Lower leg skin (tissue), 4 donors: ENCODE measurements around the gene C16orf92. TPM values are rescaled to one million over a fixed set of nuclear protein-coding genes. Genes with fewer than 3 reads are reported as not detected.

Experiments used
- DNase-seq, 2 donors: peaks; one replicate each; pipeline ENCODE4 v3.0.0-alpha.2; 2019; ENCODE audit warnings: low spot score in 2 of 2
- H3K4me3 ChIP-seq: fragments of 200-600 bp; sonication (generic); 2 replicates; pipeline ENCODE4 v1.5.1; 2017; ENCODE audit warnings: mild to moderate bottlenecking, low read depth; ENCODE audit not compliant: poor library complexity, severe bottlenecking
- POLR2A ChIP-seq, 2 donors: fragments of 450-650 bp; IDR thresholded peaks; one replicate each; pipeline ENCODE4 v1.6.1; 2016 to 2017; ENCODE audit warnings: antibody characterized with exemption in 2 of 2, mild to moderate bottlenecking in 1 of 2, moderate library complexity in 1 of 2
- WGBS, 2 donors: methylation state at CpG; one replicate each; pipeline ENCODE4 v1.1.5; 2018; 5-methylcytosine and 5-hydroxymethylcytosine counted together
- intact Hi-C: fragments of 100-400 bp; cut with DNase I; formaldehyde crosslinking; loops from one replicate; pipeline ENCODE4 v1.15.0; 2023; ENCODE audit warnings: low total_unique reads
- total RNA-seq, 4 donors: library from RNA; depleted of rRNA; stranded (reverse); fragments of >200 nt; gene quantifications; one replicate each; pipeline ENCODE4 v1.1.0, GENCODE V29; 2016
- TF ChIP-seq, protein P1 (sequence below), 3 donors: fragments of 450-650 bp; IDR thresholded peaks; one replicate each; pipeline ENCODE4 v1.5.1; 2016; ENCODE audit warnings: antibody characterized with exemption in 3 of 3, mild to moderate bottlenecking in 3 of 3, moderate library complexity in 2 of 3

The C16orf92 gene, protein sequence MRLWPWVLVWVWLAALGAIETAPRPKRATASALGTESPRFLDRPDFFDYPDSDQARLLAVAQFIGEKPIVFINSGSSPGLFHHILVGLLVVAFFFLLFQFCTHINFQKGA
- total RNA-seq, result not detected

DNA sequence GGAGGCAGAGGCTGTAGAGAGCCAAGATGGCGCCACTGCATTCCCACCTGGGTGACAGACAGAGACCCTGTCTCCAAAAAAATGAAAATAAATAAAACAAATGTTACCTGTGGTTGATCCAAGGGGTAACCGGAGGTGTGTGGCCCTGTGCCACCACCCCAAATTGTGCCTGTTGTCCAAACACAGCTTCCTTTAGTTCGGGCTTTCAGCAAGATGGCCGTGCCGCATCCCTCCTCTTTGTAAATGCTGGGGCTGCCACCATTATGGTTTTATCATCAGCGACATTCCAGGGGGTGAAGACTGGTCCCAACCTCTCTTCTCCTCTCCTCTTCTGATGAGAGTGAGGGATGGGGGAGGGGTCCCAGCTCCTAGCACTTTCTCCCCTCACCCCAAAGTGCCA is at the start of gene C16orf92:
Gene C16orf92, plus strand, starts transcription at position 312 of the 400 bp plus-strand sequence. CDS start 143 bp downstream, outside the sequence.
- 81 to 85% methylated on average over 6 of the region's 6 CpGs for WGBS, 2 donors
- intact Hi-C loops, result no loop called here
- DNase-seq, result no peak
- H3K4me3 ChIP-seq, result no peak within 1 kb of the TSS
- TF ChIP-seq, protein P1, sequence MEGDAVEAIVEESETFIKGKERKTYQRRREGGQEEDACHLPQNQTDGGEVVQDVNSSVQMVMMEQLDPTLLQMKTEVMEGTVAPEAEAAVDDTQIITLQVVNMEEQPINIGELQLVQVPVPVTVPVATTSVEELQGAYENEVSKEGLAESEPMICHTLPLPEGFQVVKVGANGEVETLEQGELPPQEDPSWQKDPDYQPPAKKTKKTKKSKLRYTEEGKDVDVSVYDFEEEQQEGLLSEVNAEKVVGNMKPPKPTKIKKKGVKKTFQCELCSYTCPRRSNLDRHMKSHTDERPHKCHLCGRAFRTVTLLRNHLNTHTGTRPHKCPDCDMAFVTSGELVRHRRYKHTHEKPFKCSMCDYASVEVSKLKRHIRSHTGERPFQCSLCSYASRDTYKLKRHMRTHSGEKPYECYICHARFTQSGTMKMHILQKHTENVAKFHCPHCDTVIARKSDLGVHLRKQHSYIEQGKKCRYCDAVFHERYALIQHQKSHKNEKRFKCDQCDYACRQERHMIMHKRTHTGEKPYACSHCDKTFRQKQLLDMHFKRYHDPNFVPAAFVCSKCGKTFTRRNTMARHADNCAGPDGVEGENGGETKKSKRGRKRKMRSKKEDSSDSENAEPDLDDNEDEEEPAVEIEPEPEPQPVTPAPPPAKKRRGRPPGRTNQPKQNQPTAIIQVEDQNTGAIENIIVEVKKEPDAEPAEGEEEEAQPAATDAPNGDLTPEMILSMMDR (IDR thresholded peaks at IDR 0.05), result no peak
- TF ChIP-seq POLR2A (IDR thresholded peaks at IDR 0.05), result no peak

DNA sequence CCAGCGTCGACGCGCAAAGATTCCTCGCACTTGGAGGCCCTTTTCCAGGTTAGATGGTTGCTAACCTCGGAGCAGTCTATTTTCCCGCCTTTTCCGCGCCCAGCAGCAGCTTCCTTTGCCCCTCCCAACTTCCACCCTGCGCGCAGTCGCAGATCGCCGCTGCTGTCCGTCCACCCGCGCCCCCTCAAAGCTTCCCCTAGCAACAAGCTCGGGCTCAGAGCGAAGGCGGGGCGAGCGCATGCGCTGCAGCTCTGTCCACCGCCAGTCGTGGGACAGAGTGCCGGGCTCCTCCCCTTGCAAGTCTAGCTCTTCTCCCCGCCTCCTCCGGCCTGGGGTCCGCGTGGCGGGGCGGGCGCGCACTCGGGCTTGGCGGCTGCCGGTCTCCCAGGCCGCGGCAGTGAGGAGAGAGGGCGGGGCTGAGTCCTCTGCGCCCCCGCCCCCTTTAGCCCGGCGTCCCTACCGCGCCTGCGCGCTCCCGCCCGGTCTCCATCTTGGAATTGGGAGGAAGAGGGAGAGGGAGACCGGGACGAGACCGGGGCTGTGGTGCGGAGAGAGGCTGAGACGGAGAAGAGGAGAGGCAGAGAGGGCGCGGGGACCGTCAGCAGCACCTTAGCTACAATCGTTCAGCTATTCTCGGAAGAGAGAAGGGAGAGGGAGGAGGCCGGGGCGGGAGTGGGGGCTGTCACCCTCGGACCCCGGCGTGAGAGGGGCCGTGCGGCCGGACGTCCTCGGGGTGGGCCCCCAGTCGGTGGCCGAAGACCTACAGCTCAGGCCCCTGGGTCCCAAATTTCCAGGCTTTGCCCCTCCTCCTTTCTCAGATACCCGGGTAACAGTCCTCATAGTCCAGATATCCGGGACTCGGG is 49.4 kb upstream of the C16orf92 start, which contains the start of gene TAOK2:
Gene TAOK2, plus strand, starts transcription at position 485 of the 863 bp plus-strand sequence. CDS start 3,905 bp downstream, outside the sequence.
- H3K4me3 ChIP-seq, result peak within 1 kb of the TSS; percentile 59
- 4% methylated on average over 56 to 62 of the region's 75 CpGs for WGBS, 2 donors
- DNase-seq, result peak; percentile 96 to 99
- intact Hi-C loops, result no loop called here
- TF ChIP-seq, protein P1 (IDR thresholded peaks at IDR 0.05), result peak in 1 of 3 donors; percentile 24
- no peak for TF ChIP-seq POLR2A (IDR thresholded peaks at IDR 0.05)

DNA sequence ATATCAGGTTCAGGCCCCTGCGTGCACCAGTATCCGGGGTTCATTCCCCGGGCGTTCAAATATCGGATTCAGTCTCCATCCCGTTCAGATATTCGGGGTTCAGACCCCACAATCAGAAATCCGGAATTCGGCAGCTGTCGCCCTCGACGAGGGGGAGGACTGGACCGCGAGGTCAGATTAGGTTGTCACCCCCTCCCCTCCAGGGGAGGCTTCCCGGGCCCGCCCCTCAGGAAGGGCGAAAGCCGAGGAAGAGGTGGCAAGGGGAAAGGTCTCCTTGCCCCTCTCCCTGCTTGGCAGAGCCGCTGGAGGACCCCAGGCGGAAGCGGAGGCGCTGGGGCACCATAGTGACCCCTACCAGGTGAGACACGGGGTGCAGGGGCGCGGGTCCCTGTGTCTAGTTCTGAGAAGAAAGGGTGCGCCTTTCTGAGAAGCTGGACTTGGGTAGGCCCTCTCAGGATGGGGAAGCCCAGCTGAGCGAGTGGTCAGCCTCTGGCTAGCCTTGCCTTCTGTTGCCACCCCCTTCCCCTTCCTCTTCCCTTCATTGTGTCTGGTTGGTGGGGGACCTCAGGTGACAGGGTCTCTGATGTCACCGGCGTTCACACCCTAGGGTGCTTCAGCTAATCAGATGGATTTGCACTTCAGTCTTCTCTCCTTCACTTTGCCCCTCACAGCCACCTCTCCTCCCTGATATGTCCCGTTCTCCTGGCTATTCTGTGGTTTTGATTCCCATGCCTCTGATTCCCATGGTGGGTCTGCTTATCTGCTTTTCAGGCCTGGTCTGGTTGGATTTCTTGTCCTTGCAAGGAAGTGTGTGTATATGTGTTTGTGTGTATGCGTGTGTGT is 48.5 kb upstream of the C16orf92 start:
- TF ChIP-seq, protein P1 (IDR thresholded peaks at IDR 0.05), result no peak
- no peak for TF ChIP-seq POLR2A (IDR thresholded peaks at IDR 0.05)
- intact Hi-C loops, result no loop called here
- peak overlapping the region; percentile 59 for H3K4me3 ChIP-seq
- no peak for DNase-seq
- WGBS, 2 donors, result 3 to 4% methylated on average over 24 to 31 of the region's 31 CpGs

DNA sequence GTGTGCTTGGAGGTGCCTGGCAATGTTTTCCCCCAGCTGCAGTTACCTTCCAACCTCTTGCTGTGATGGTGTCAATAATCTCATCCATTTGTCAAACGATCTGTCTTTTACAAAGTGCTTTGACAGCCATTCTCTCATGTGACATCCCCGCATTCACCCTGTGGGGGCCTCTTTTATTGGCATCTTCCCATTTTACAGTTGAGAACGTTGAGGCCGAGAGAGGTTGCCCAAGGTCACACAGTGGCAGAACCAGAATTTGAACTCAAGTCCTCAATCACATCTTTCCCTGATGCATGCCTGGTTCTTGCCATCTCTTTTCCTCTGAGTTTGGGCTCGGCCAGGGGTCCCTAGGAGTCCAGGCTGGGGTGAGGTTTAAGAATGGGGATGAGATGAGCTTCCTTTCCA is 47.9 kb upstream of the C16orf92 start:
- intact Hi-C loops, result no loop called here
- peak overlapping the region; percentile 59 for H3K4me3 ChIP-seq
- DNase-seq, result no peak
- TF ChIP-seq, protein P1 (IDR thresholded peaks at IDR 0.05), result no peak
- no peak for TF ChIP-seq POLR2A (IDR thresholded peaks at IDR 0.05)
- 55 to 63% methylated on average over 5 of the region's 5 CpGs for WGBS, 2 donors

DNA sequence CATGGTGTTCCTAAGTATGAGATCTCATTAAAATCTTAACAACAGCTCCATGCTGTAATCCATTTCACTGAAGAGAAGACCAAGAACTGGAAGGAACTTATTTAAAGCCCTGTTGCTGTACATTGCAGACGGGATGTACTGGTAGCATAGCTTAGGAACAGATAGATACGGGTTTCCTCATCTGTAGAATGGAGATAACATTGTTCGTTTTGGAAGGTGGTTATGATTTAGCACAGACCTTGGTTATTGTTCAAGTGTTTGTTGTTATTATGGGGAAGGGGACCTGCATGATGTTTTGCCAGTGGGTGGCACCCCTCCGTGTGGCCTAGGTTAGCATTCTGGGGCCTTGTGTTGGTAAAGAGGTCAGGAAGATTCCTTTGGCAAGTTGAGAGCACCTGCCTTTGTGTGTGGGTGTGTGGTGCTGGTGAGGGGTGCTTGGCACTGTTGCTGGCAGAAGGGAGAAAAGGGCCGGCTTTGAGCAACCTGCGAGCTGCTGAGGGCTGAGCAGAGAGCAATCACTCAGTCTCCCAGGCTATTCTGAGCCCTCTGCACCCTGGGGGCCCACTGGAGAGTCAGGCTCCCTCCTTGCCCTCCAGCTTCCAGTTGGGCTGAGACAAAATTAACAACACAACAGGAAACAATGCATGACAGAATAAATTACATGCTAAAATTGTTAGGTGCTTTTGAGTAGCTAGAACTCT is 47.0 kb upstream of the C16orf92 start:
- intact Hi-C loops, result no loop called here
- H3K4me3 ChIP-seq, result no peak overlapping the region
- no peak for DNase-seq
- TF ChIP-seq, protein P1 (IDR thresholded peaks at IDR 0.05), result no peak
- TF ChIP-seq POLR2A (IDR thresholded peaks at IDR 0.05), result no peak
- WGBS, 2 donors, result 21 to 23% methylated on average over 6 of the region's 6 CpGs
